HEK293 (cell line): ENCODE results near the gene CCDC117.

ENCODE experiments used
- GFI1B ChIP-seq: fragments of 450-650 bp; formaldehyde crosslinking; IDR thresholded peaks from 2 replicates; pipeline ENCODE4 v1.5.1; 2016; ENCODE audit warnings: missing biosample characterization, missing genetic modification characterization
- GLIS2 ChIP-seq: fragments of 450-650 bp; formaldehyde crosslinking; IDR thresholded peaks from 2 replicates; pipeline ENCODE4 v1.5.1; 2016; ENCODE audit warnings: missing biosample characterization, missing genetic modification characterization
- HOXD13 ChIP-seq: sonication (generic); formaldehyde crosslinking; IDR thresholded peaks from 2 replicates; pipeline ENCODE4 v1.8.0; 2022; ENCODE audit warnings: missing genetic modification reagents, borderline replicate concordance
- YY2 ChIP-seq: fragments of 450-650 bp; formaldehyde crosslinking; IDR thresholded peaks from 2 replicates; pipeline ENCODE4 v1.5.1; 2016; ENCODE audit warnings: missing biosample characterization, missing genetic modification characterization
- ZBTB11 ChIP-seq: fragments of 450-650 bp; formaldehyde crosslinking; conservative IDR thresholded peaks from 2 replicates; pipeline ENCODE4 v1.5.1; 2016; ENCODE audit warnings: low read depth, missing biosample characterization, missing genetic modification characterization
- ZBTB17 ChIP-seq: fragments of 450-650 bp; formaldehyde crosslinking; IDR thresholded peaks from 2 replicates; pipeline ENCODE4 v1.5.1; 2016; ENCODE audit warnings: missing biosample characterization, missing genetic modification characterization
- ZBTB20 ChIP-seq: fragments of 450-650 bp; formaldehyde crosslinking; IDR thresholded peaks from 2 replicates; pipeline ENCODE4 v1.5.1; 2016; ENCODE audit warnings: missing biosample characterization, missing genetic modification characterization
- ZBTB26 ChIP-seq: fragments of 450-650 bp; formaldehyde crosslinking; optimal IDR thresholded peaks from 2 replicates; pipeline ENCODE3; 2016; ENCODE audit warnings: missing biosample characterization, mild to moderate bottlenecking, missing genetic modification characterization
- ZNF10 ChIP-seq: fragments of 450-650 bp; formaldehyde crosslinking; IDR thresholded peaks from 2 replicates; pipeline ENCODE4 v1.5.1; 2017; ENCODE audit warnings: missing biosample characterization, missing genetic modification characterization
- ZNF112 ChIP-seq: fragments of 450-650 bp; formaldehyde crosslinking; IDR thresholded peaks from 2 replicates; pipeline ENCODE4 v1.5.0; 2017; ENCODE audit warnings: missing biosample characterization, missing genetic modification characterization
- ZNF174 ChIP-seq: fragments of 450-650 bp; formaldehyde crosslinking; IDR thresholded peaks from 2 replicates; pipeline ENCODE4 v1.5.0; 2017; ENCODE audit warnings: missing biosample characterization, mild to moderate bottlenecking, missing genetic modification characterization
- ZNF175 ChIP-seq: fragments of 450-650 bp; formaldehyde crosslinking; IDR thresholded peaks from 2 replicates; pipeline ENCODE4 v1.5.1; 2016; ENCODE audit warnings: missing biosample characterization, missing genetic modification characterization
- ZNF184 ChIP-seq: fragments of 450-650 bp; IDR thresholded peaks from 2 replicates; pipeline ENCODE4 v1.5.1; 2018; ENCODE audit warnings: missing biosample characterization, mild to moderate bottlenecking, missing genetic modification characterization
- ZNF19 ChIP-seq: fragments of 450-650 bp; formaldehyde crosslinking; IDR thresholded peaks from 2 replicates; pipeline ENCODE4; 2016; ENCODE audit warnings: missing biosample characterization, missing genetic modification characterization, low read depth
- ZNF362 ChIP-seq: fragments of 450-650 bp; formaldehyde crosslinking; IDR thresholded peaks from 2 replicates; pipeline ENCODE4 v1.5.1; 2016; ENCODE audit warnings: missing biosample characterization, missing genetic modification characterization
- ZNF366 ChIP-seq: fragments of 450-650 bp; formaldehyde crosslinking; conservative IDR thresholded peaks from 2 replicates; pipeline ENCODE4 v1.5.1; 2016; ENCODE audit warnings: missing biosample characterization, missing genetic modification characterization
- ZNF391 ChIP-seq: fragments of 450-650 bp; formaldehyde crosslinking; IDR thresholded peaks from 2 replicates; pipeline ENCODE4 v1.5.1; 2016; ENCODE audit warnings: low read depth, missing biosample characterization, missing genetic modification characterization, borderline replicate concordance
- ZNF404 ChIP-seq: fragments of 450-650 bp; formaldehyde crosslinking; IDR thresholded peaks from 2 replicates; pipeline ENCODE4 v1.5.1; 2017; ENCODE audit warnings: missing biosample characterization, missing genetic modification characterization
- ZNF433 ChIP-seq: fragments of 450-650 bp; formaldehyde crosslinking; IDR thresholded peaks from 2 replicates; pipeline ENCODE4 v1.5.1; 2016; ENCODE audit warnings: missing biosample characterization, missing genetic modification characterization, low read depth
- ZNF518A ChIP-seq: fragments of 450-650 bp; formaldehyde crosslinking; conservative IDR thresholded peaks from 2 replicates; pipeline ENCODE4 v1.5.1; 2016; ENCODE audit warnings: low read depth, missing biosample characterization, missing genetic modification characterization
- ZNF561 ChIP-seq: fragments of 450-650 bp; IDR thresholded peaks from 2 replicates; pipeline ENCODE4 v1.5.1; 2018; ENCODE audit warnings: missing biosample characterization, missing genetic modification characterization, borderline replicate concordance
- ZNF580 ChIP-seq: fragments of 450-650 bp; formaldehyde crosslinking; IDR thresholded peaks from 2 replicates; pipeline ENCODE4 v1.5.1; 2016; ENCODE audit warnings: missing biosample characterization, missing genetic modification characterization
- ZNF645 ChIP-seq: fragments of 450-650 bp; formaldehyde crosslinking; IDR thresholded peaks from 2 replicates; pipeline ENCODE4; 2016; ENCODE audit warnings: missing biosample characterization, missing genetic modification characterization
- ZNF658 ChIP-seq: fragments of 450-650 bp; formaldehyde crosslinking; IDR thresholded peaks from 2 replicates; pipeline ENCODE4; 2016; ENCODE audit warnings: missing biosample characterization, missing genetic modification characterization
- ZNF692 ChIP-seq: fragments of 450-650 bp; formaldehyde crosslinking; IDR thresholded peaks from 2 replicates; pipeline ENCODE4 v1.5.1; 2016; ENCODE audit warnings: missing biosample characterization, missing genetic modification characterization
- ZXDB ChIP-seq: fragments of 450-650 bp; formaldehyde crosslinking; IDR thresholded peaks from 2 replicates; pipeline ENCODE4 v1.5.1; 2016; ENCODE audit warnings: missing biosample characterization, missing genetic modification characterization

The CCDC117 gene

GRCh38 chr22:28783786-28784671 lies 11.5 kb downstream of the CCDC117 start (continued):
- peak; percentile 41; the same call in 1 of the 2 replicates for TF ChIP-seq ZNF692
- peak; percentile 83 for TF ChIP-seq ZNF561 (tag by site-specific recombination)
- peak; percentile 80; the same call in 1 of the 2 replicates for TF ChIP-seq ZXDB (tag by site-specific recombination)
- TF ChIP-seq ZNF184 (tag by site-specific recombination): no peak
- TF ChIP-seq ZNF174 (tag by site-specific recombination): no peak
- TF ChIP-seq ZNF518A: no peak
- peak; percentile 89 for TF ChIP-seq ZBTB17 (tag by site-specific recombination)
- TF ChIP-seq YY2 (tag by site-specific recombination): no peak
- no peak for TF ChIP-seq ZBTB26 (tag by site-specific recombination)
- TF ChIP-seq ZNF175 (tag by site-specific recombination): no peak
- TF ChIP-seq ZNF10 (tag by site-specific recombination): no peak; the same call in 1 of the 2 replicates
- TF ChIP-seq ZNF366: no peak
- TF ChIP-seq ZNF580: no peak
- no peak for TF ChIP-seq ZBTB20 (tag by site-specific recombination)
- no peak for TF ChIP-seq ZNF658 (tag by site-specific recombination)
- TF ChIP-seq ZNF391 (tag by site-specific recombination): no peak
- no peak for TF ChIP-seq ZNF362 (tag by site-specific recombination)
- TF ChIP-seq ZNF404: no peak
- TF ChIP-seq ZNF433 (tag by site-specific recombination): no peak
- TF ChIP-seq ZNF645 (tag by site-specific recombination): no peak
- TF ChIP-seq GLIS2: no peak
- no peak for TF ChIP-seq ZNF19 (tag by site-specific recombination)
- TF ChIP-seq ZBTB11 (tag by site-specific recombination): no peak
- TF ChIP-seq GFI1B (tag by site-specific recombination): no peak
- no peak for TF ChIP-seq ZNF112 (tag by site-specific recombination)
- no peak for TF ChIP-seq HOXD13 (CRISPR knock-in tag)
